HEK293 (cell line): ENCODE measurements around the gene SPATA31D3.

Experiments
- CTCF ChIA-PET: fragments of 350-600 bp; formaldehyde crosslinking; extraction: SDS; loops from one replicate; lab custom pipeline; 2021; ENCODE audit warnings: antibody characterized with exemption; lab: Yijun Ruan, JAX
- POLR2A ChIA-PET: fragments of 300-600 bp; formaldehyde crosslinking; extraction: SDS; loops from one replicate; lab custom pipeline; 2020; ENCODE audit warnings: antibody characterized with exemption, inconsistent platforms; lab: Yijun Ruan, JAX
- H3K27ac ChIP-seq: fragments of 200-500 bp; sonication (Bioruptor generic); 2 replicates; pipeline ENCODE4 v1.5.1; 2014; ENCODE audit warnings: low read depth, low read length, control low read depth, inconsistent platforms; ENCODE audit errors: extremely low read depth
- H3K36me3 ChIP-seq, 2 experiments: fragments of 200-500 bp in 1 of 2; sonication (Bioruptor generic) in 1 of 2; 1 replicate in 1 of 2; 2 replicates in 1 of 2; pipeline ENCODE4 v1.5.1; 2014 to 2017; ENCODE audit warnings: inconsistent platforms in 2 of 2, low read length in 2 of 2; ENCODE audit not compliant: control insufficient read depth in 2 of 2, insufficient read depth in 1 of 2
- H3K4me1 ChIP-seq: fragments of 200-500 bp; sonication (Bioruptor generic); 2 replicates; pipeline ENCODE4 v1.5.1; 2014; ENCODE audit warnings: mild to moderate bottlenecking, low read length, inconsistent platforms; ENCODE audit not compliant: control insufficient read depth, insufficient read depth
- H3K4me3 ChIP-seq: 2 replicates; pipeline ENCODE4 v1.5.1; 2011; ENCODE audit warnings: low read depth, mild to moderate bottlenecking, control low read depth, low read length, moderate library complexity
- H3K9me3 ChIP-seq: fragments of 200-500 bp; sonication (Bioruptor generic); 2 replicates; pipeline ENCODE4 v1.5.1; 2014; ENCODE audit warnings: low read depth, low read length, inconsistent platforms; ENCODE audit not compliant: control insufficient read depth, insufficient read depth
- BCL11A ChIP-seq: fragments of 450-650 bp; formaldehyde crosslinking; IDR thresholded peaks from 2 replicates; pipeline ENCODE4 v1.5.1; 2016; ENCODE audit warnings: low read depth, missing biosample characterization, missing genetic modification characterization
- GLIS1 ChIP-seq: fragments of 450-650 bp; formaldehyde crosslinking; IDR thresholded peaks from 2 replicates; pipeline ENCODE4 v1.5.1; 2016; ENCODE audit warnings: missing biosample characterization, missing genetic modification characterization
- GLIS2 ChIP-seq: fragments of 450-650 bp; formaldehyde crosslinking; IDR thresholded peaks from 2 replicates; pipeline ENCODE4 v1.5.1; 2016; ENCODE audit warnings: missing biosample characterization, missing genetic modification characterization
- HOXD13 ChIP-seq: sonication (generic); formaldehyde crosslinking; IDR thresholded peaks from 2 replicates; pipeline ENCODE4 v1.8.0; 2022; ENCODE audit warnings: missing genetic modification reagents, borderline replicate concordance
- KLF17 ChIP-seq: fragments of 450-650 bp; formaldehyde crosslinking; IDR thresholded peaks from 2 replicates; pipeline ENCODE4 v1.5.1; 2016; ENCODE audit warnings: missing biosample characterization, missing genetic modification characterization
- PRDM6 ChIP-seq: fragments of 450-650 bp; formaldehyde crosslinking; IDR thresholded peaks from 2 replicates; pipeline ENCODE4 v1.5.1; 2017; ENCODE audit warnings: missing biosample characterization, missing genetic modification characterization
- REPIN1 ChIP-seq: fragments of 450-650 bp; formaldehyde crosslinking; IDR thresholded peaks from 2 replicates; pipeline ENCODE4 v1.5.1; 2017; ENCODE audit warnings: missing biosample characterization, missing genetic modification characterization, low read depth
- SCRT1 ChIP-seq: fragments of 450-650 bp; formaldehyde crosslinking; IDR thresholded peaks from 2 replicates; pipeline ENCODE4 v1.5.1; 2016; ENCODE audit warnings: missing biosample characterization, missing genetic modification characterization, borderline replicate concordance
- SCRT2 ChIP-seq: fragments of 450-650 bp; formaldehyde crosslinking; IDR thresholded peaks from 2 replicates; pipeline ENCODE4 v1.5.1; 2016; ENCODE audit warnings: missing biosample characterization, missing genetic modification characterization
- ZBTB6 ChIP-seq: fragments of 450-650 bp; formaldehyde crosslinking; IDR thresholded peaks from 2 replicates; pipeline ENCODE4 v1.5.1; 2017; ENCODE audit warnings: missing biosample characterization, missing genetic modification characterization
- ZFP69B ChIP-seq: fragments of 450-650 bp; formaldehyde crosslinking; IDR thresholded peaks from 2 replicates; pipeline ENCODE4 v1.5.1; 2016; ENCODE audit warnings: missing biosample characterization, missing genetic modification characterization
- ZNF10 ChIP-seq: fragments of 450-650 bp; formaldehyde crosslinking; IDR thresholded peaks from 2 replicates; pipeline ENCODE4 v1.5.1; 2017; ENCODE audit warnings: missing biosample characterization, missing genetic modification characterization
- ZNF174 ChIP-seq: fragments of 450-650 bp; formaldehyde crosslinking; IDR thresholded peaks from 2 replicates; pipeline ENCODE4 v1.5.0; 2017; ENCODE audit warnings: missing biosample characterization, mild to moderate bottlenecking, missing genetic modification characterization
- ZNF175 ChIP-seq: fragments of 450-650 bp; formaldehyde crosslinking; IDR thresholded peaks from 2 replicates; pipeline ENCODE4 v1.5.1; 2016; ENCODE audit warnings: missing biosample characterization, missing genetic modification characterization
- ZNF214 ChIP-seq: fragments of 450-650 bp; formaldehyde crosslinking; IDR thresholded peaks from 2 replicates; pipeline ENCODE4 v1.5.1; 2017; ENCODE audit warnings: missing biosample characterization, mild to moderate bottlenecking, missing genetic modification characterization, borderline replicate concordance
- ZNF24 ChIP-seq: fragments of 450-650 bp; formaldehyde crosslinking; IDR thresholded peaks from 2 replicates; pipeline ENCODE4 v1.5.1; 2016; ENCODE audit warnings: missing biosample characterization, missing genetic modification characterization
- ZNF341 ChIP-seq: fragments of 450-650 bp; formaldehyde crosslinking; IDR thresholded peaks from 2 replicates; pipeline ENCODE4; 2016; ENCODE audit warnings: low read depth, missing biosample characterization, missing genetic modification characterization
- ZNF366 ChIP-seq: fragments of 450-650 bp; formaldehyde crosslinking; conservative IDR thresholded peaks from 2 replicates; pipeline ENCODE4 v1.5.1; 2016; ENCODE audit warnings: missing biosample characterization, missing genetic modification characterization
- ZNF544 ChIP-seq: fragments of 450-650 bp; formaldehyde crosslinking; IDR thresholded peaks from 2 replicates; pipeline ENCODE4 v1.5.0; 2017; ENCODE audit warnings: missing biosample characterization, missing genetic modification characterization
- ZNF548 ChIP-seq: fragments of 450-650 bp; formaldehyde crosslinking; IDR thresholded peaks from 2 replicates; pipeline ENCODE4 v1.5.1; 2016; ENCODE audit warnings: missing biosample characterization, missing genetic modification characterization
- ZNF629 ChIP-seq: fragments of 450-650 bp; formaldehyde crosslinking; IDR thresholded peaks from 2 replicates; pipeline ENCODE4 v1.5.1; 2017; ENCODE audit warnings: missing biosample characterization, missing genetic modification characterization
- ZNF660 ChIP-seq: fragments of 450-650 bp; IDR thresholded peaks from 2 replicates; pipeline ENCODE4 v1.5.1; 2018; ENCODE audit warnings: missing biosample characterization, mild to moderate bottlenecking, missing genetic modification characterization
- ZNF701 ChIP-seq: fragments of 450-650 bp; formaldehyde crosslinking; IDR thresholded peaks from 2 replicates; pipeline ENCODE4 v1.5.1; 2016; ENCODE audit warnings: missing biosample characterization, missing genetic modification characterization
- ZNF785 ChIP-seq: fragments of 450-650 bp; formaldehyde crosslinking; IDR thresholded peaks from 2 replicates; pipeline ENCODE4 v1.5.1; 2016; ENCODE audit warnings: missing biosample characterization, missing genetic modification characterization
- TF ChIP-seq, protein P1 (sequence below): fragments of 450-650 bp; formaldehyde crosslinking; IDR thresholded peaks from 2 replicates; pipeline ENCODE4 v1.5.1; 2016; ENCODE audit warnings: missing biosample characterization, missing genetic modification characterization
- TF ChIP-seq, protein P2 (sequence below): fragments of 450-650 bp; formaldehyde crosslinking; IDR thresholded peaks from 2 replicates; pipeline ENCODE4 v1.5.1; 2016; ENCODE audit warnings: missing biosample characterization, missing genetic modification characterization

SPATA31D3 gene

GRCh38 chr9:81894891-81895290 lies 48.4 kb upstream of the SPATA31D3 start:
- H3K36me3 ChIP-seq = no peaks in the 10 kb centered on the region
- CTCF ChIA-PET = no interaction called here
- H3K9me3 ChIP-seq = no peaks in the 10 kb centered on the region
- H3K4me3 ChIP-seq = no peak overlapping the region
- no peak for TF ChIP-seq ZNF548
- TF ChIP-seq ZNF10 (tag by site-specific recombination) = no peak
- no peak for TF ChIP-seq ZNF785 (tag by site-specific recombination)
- TF ChIP-seq HOXD13 (CRISPR knock-in tag) = no peak
- no peak for TF ChIP-seq KLF17
- no peak for TF ChIP-seq ZFP69B (tag by site-specific recombination)
- no peak for TF ChIP-seq ZNF366 (tag by site-specific recombination)
- TF ChIP-seq REPIN1 (tag by site-specific recombination) = no peak
- no peak for TF ChIP-seq GLIS2
- no peak for TF ChIP-seq ZNF544
- TF ChIP-seq ZNF629 = no peak
- no peak for TF ChIP-seq ZNF660 (tag by site-specific recombination)
- no peak for TF ChIP-seq ZNF174 (tag by site-specific recombination)
- TF ChIP-seq ZBTB6 = no peak
- TF ChIP-seq PRDM6 (tag by site-specific recombination) = no peak
- TF ChIP-seq GLIS1 (tag by site-specific recombination) = no peak
- POLR2A ChIA-PET = no interaction called here
- H3K4me1 ChIP-seq = no peaks in the 10 kb centered on the region
- no peak overlapping the region for H3K27ac ChIP-seq

DNA sequence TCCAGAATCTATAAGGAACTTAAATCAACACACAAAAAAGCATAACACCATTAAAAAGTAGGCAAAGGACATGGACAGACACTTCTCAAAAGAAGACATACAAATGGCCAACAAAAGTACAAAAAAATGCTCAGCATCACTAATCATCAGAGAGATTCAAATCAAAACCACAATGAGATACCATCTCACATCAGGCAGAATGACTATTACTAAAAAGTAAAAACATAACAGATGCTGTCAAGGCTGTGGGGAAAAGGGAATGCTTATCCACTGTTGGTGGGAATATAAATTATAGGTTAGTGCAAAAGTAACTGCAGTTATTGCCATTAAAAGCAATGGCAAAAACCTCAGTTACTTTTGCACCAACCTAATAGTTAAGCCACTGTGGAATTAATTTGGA lies 47.2 kb upstream of the SPATA31D3 start:
- H3K4me1 ChIP-seq = no peaks in the 10 kb centered on the region
- CTCF ChIA-PET = no interaction called here
- no peaks in the 10 kb centered on the region for H3K9me3 ChIP-seq
- H3K4me3 ChIP-seq = no peak overlapping the region
- H3K36me3 ChIP-seq = no peaks in the 10 kb centered on the region
- POLR2A ChIA-PET = no interaction called here
- TF ChIP-seq ZNF214 (no peak), ZNF701 (tag by site-specific recombination) (no peak), SCRT2 (tag by site-specific recombination) (no peak), ZNF175 (tag by site-specific recombination) (no peak), BCL11A (tag by site-specific recombination) (no peak), ZNF24 (tag by site-specific recombination) (no peak), SCRT1 (tag by site-specific recombination) (no peak), ZNF341 (no peak)
- TF ChIP-seq, protein P1, sequence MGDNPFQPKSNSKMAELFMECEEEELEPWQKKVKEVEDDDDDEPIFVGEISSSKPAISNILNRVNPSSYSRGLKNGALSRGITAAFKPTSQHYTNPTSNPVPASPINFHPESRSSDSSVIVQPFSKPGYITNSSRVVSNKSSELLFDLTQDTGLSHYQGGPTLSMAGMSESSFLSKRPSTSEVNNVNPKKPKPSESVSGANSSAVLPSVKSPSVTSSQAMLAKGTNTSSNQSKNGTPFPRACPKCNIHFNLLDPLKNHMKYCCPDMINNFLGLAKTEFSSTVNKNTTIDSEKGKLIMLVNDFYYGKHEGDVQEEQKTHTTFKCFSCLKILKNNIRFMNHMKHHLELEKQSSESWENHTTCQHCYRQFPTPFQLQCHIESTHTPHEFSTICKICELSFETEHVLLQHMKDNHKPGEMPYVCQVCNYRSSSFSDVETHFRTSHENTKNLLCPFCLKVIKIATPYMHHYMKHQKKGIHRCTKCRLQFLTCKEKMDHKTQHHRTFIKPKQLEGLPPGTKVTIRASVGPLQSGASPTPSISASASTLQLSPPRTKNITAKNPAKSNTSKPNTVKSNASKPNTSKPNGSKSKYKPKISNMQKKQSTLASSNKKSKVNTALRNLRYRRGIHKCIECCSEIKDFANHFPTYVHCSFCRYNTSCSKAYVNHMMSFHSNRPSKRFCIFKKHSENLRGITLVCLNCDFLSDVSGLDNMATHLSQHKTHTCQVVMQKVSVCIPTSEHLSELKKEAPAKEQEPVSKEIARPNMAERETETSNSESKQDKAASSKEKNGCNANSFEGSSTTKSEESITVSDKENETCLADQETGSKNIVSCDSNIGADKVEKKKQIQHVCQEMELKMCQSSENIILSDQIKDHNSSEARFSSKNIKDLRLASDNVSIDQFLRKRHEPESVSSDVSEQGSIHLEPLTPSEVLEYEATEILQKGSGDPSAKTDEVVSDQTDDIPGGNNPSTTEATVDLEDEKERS (tag by site-specific recombination) = no peak
- TF ChIP-seq, protein P2, sequence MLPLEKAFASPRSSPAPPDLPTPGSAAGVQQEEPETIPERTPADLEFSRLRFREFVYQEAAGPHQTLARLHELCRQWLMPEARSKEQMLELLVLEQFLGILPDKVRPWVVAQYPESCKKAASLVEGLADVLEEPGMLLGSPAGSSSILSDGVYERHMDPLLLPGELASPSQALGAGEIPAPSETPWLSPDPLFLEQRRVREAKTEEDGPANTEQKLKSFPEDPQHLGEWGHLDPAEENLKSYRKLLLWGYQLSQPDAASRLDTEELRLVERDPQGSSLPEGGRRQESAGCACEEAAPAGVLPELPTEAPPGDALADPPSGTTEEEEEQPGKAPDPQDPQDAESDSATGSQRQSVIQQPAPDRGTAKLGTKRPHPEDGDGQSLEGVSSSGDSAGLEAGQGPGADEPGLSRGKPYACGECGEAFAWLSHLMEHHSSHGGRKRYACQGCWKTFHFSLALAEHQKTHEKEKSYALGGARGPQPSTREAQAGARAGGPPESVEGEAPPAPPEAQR = no peak
- no peak overlapping the region for H3K27ac ChIP-seq
